Skeletal muscle tissue (tissue), 4 donors: Measurements from ENCODE around the gene VWA8. TPM values are rescaled to one million over a fixed set of nuclear protein-coding genes. Genes with fewer than 3 reads are reported as not detected.
"Not testable (repeated sequence)": the region's sequence is repeated elsewhere in the genome, so short reads cannot be mapped to it uniquely, and the experiment has no call there.

Experiments
- H3K27ac ChIP-seq: one replicate; pipeline ENCODE4 v1.7.0; 2013; ENCODE audit warnings: mild to moderate bottlenecking, low read depth, low read length, inconsistent platforms
- H3K27me3 ChIP-seq, 3 donors: one replicate each; pipeline ENCODE4 v1.7.0; 2013; ENCODE audit warnings: low read length in 3 of 3; ENCODE audit not compliant: control insufficient read depth in 3 of 3, insufficient read depth in 3 of 3
- H3K36me3 ChIP-seq, 3 donors: one replicate each; pipeline ENCODE4 v1.7.0; 2013; ENCODE audit warnings: low read length in 3 of 3; ENCODE audit not compliant: control insufficient read depth in 3 of 3, insufficient read depth in 3 of 3
- H3K4me1 ChIP-seq, 3 donors: one replicate each; pipeline ENCODE4 v1.7.0; 2013; ENCODE audit warnings: low read length in 3 of 3, mild to moderate bottlenecking in 3 of 3; ENCODE audit not compliant: control insufficient read depth in 3 of 3, insufficient read depth in 3 of 3
- H3K4me3 ChIP-seq, 3 donors: one replicate each; pipeline ENCODE4 v1.7.0; 2013; ENCODE audit warnings: low read length in 3 of 3
- H3K9ac ChIP-seq, 3 donors: one replicate each; pipeline ENCODE4 v1.7.0; 2013; ENCODE audit warnings: low read length in 3 of 3, mild to moderate bottlenecking in 3 of 3, moderate library complexity in 2 of 3, low read depth in 1 of 3
- H3K9me3 ChIP-seq, 3 donors: one replicate each; pipeline ENCODE4 v1.7.0; 2013; ENCODE audit warnings: low read length in 3 of 3; ENCODE audit not compliant: control insufficient read depth in 3 of 3
- total RNA-seq: library from RNA; depleted of rRNA; stranded (reverse); fragments of >200 nt; gene quantifications from one replicate; pipeline ENCODE4 v1.2.3, GENCODE V29; 2014
- donor health status: Osteomylitis.

Gene VWA8
- total RNA-seq, 1 donor from 2014 or later = 49.1 TPM

GRCh38 chr13:41916173-41916954 lies 44.5 kb downstream of the VWA8 start:
- no peaks in the 10 kb centered on the region for H3K36me3 ChIP-seq
- no peaks in the 10 kb centered on the region for H3K9me3 ChIP-seq
- peak overlapping the region in 2 of 3 donors; percentile 7 to 27 for H3K9ac ChIP-seq
- H3K27me3 ChIP-seq = no peaks in the 10 kb centered on the region
- peak overlapping the region; percentile 64 for H3K27ac ChIP-seq
- H3K4me1 ChIP-seq = peaks cover 21 to 26% (median 25%) of the 10 kb centered on the region in 3 donors
- peak overlapping the region in 1 of 3 donors; percentile 15 for H3K4me3 ChIP-seq

GRCh38 chr13:41915081-41915480 lies 45.8 kb downstream of the VWA8 start:
- no peaks in the 10 kb centered on the region for H3K9me3 ChIP-seq
- H3K27me3 ChIP-seq = no peaks in the 10 kb centered on the region
- no peak overlapping the region for H3K4me3 ChIP-seq
- no peak overlapping the region for H3K9ac ChIP-seq
- peaks cover 21 to 24% (median 24%) of the 10 kb centered on the region in 3 donors for H3K4me1 ChIP-seq
- H3K27ac ChIP-seq = peak overlapping the region; percentile 25
- no peaks in the 10 kb centered on the region for H3K36me3 ChIP-seq

- H3K9ac ChIP-seq = no peak overlapping the region
- H3K4me1 ChIP-seq = peaks cover 15 to 19% (median 19%) of the 10 kb centered on the region in 3 donors
- H3K36me3 ChIP-seq = no peaks in the 10 kb centered on the region
- H3K4me3 ChIP-seq = no peak overlapping the region
- no peaks in the 10 kb centered on the region for H3K27me3 ChIP-seq
- H3K9me3 ChIP-seq = no peaks in the 10 kb centered on the region
- H3K27ac ChIP-seq = no peak overlapping the region
Measured at GRCh38 chr13:41914552-41914951, 46.4 kb downstream of the VWA8 start.

- Histone ChIP-seq H3K4me1 (no peaks in the 10 kb centered on the region), H3K9ac (no peak overlapping the region), H3K27ac (no peak overlapping the region), H3K36me3 (peaks cover 0 to 4% (median 3%) of the 10 kb centered on the region in 3 donors), H3K9me3 (no peaks in the 10 kb centered on the region), H3K27me3 (no peaks in the 10 kb centered on the region), H3K4me3 (no peak overlapping the region)
Measured at GRCh38 chr13:41909506-41909905, 51.4 kb downstream of the VWA8 start.

- peaks cover 0 to 6% (median 4%) of the 10 kb centered on the region in 3 donors for H3K36me3 ChIP-seq
- H3K27ac ChIP-seq = no peak overlapping the region
Measured at GRCh38 chr13:41905600-41906254, 55.2 kb downstream of the VWA8 start.

GRCh38 chr13:41900918-41901317 lies 60.0 kb downstream of the VWA8 start:
- Histone ChIP-seq H3K9me3 (no peaks in the 10 kb centered on the region), H3K27ac (no peak overlapping the region), H3K4me1 (no peaks in the 10 kb centered on the region), H3K36me3 (peaks cover 0 to 5% (median 0%) of the 10 kb centered on the region in 3 donors), H3K9ac (no peak overlapping the region), H3K27me3 (no peaks in the 10 kb centered on the region), H3K4me3 (no peak overlapping the region)

More at GRCh38 chr13:41905600-41906254, 55.2 kb downstream of the VWA8 start:
- H3K9me3 ChIP-seq = no peaks in the 10 kb centered on the region
- no peak overlapping the region for H3K4me3 ChIP-seq
- H3K4me1 ChIP-seq = no peaks in the 10 kb centered on the region
- no peaks in the 10 kb centered on the region for H3K27me3 ChIP-seq
- H3K9ac ChIP-seq = no peak overlapping the region

- not testable (repeated sequence) for H3K27ac ChIP-seq, H3K4me1 ChIP-seq, H3K27me3 ChIP-seq, H3K4me3 ChIP-seq, H3K36me3 ChIP-seq, H3K9ac ChIP-seq, H3K9me3 ChIP-seq
Measured at GRCh38 chr13:41898411-41898810, 62.5 kb downstream of the VWA8 start.

- H3K9ac ChIP-seq = no peak overlapping the region
- peaks cover 0 to 2% (median 0%) of the 10 kb centered on the region in 3 donors for H3K36me3 ChIP-seq
- H3K27me3 ChIP-seq = no peaks in the 10 kb centered on the region
- H3K4me3 ChIP-seq = no peak overlapping the region
- no peaks in the 10 kb centered on the region for H3K4me1 ChIP-seq
- H3K9me3 ChIP-seq = no peaks in the 10 kb centered on the region
- H3K27ac ChIP-seq = no peak overlapping the region
Measured at GRCh38 chr13:41897126-41897525, 63.8 kb downstream of the VWA8 start.

- Histone ChIP-seq H3K4me1 (no peaks in the 10 kb centered on the region), H3K4me3 (no peak overlapping the region), H3K27me3 (no peaks in the 10 kb centered on the region), H3K9ac (no peak overlapping the region), H3K9me3 (no peaks in the 10 kb centered on the region), H3K36me3 (peaks cover 0 to 5% (median 3%) of the 10 kb centered on the region in 3 donors), H3K27ac (no peak overlapping the region)
Measured at GRCh38 chr13:41895478-41895877, 65.4 kb downstream of the VWA8 start.

- no peaks in the 10 kb centered on the region for H3K4me1 ChIP-seq
- no peak overlapping the region for H3K9ac ChIP-seq
- peaks cover 0 to 4% (median 3%) of the 10 kb centered on the region in 3 donors for H3K36me3 ChIP-seq
- H3K9me3 ChIP-seq = no peaks in the 10 kb centered on the region
- no peak overlapping the region for H3K27ac ChIP-seq
- H3K27me3 ChIP-seq = no peaks in the 10 kb centered on the region
- no peak overlapping the region for H3K4me3 ChIP-seq
Measured at GRCh38 chr13:41891119-41891518, 69.8 kb downstream of the VWA8 start.
